Fibroblast of skin of scalp (primary cell): ENCODE measurements around the gene DNAJC3.
A peak's percentile ranks its signal among the peaks of the same experiment; 100 is the strongest.
"Not testable (repeated sequence)": the region's sequence is repeated elsewhere in the genome, so short reads cannot be mapped to it uniquely, and the experiment has no call there.

ENCODE experiments used
- DNase-seq: peaks from one replicate; pipeline ENCODE4 v3.0.0-alpha.2; 2013

DNAJC3 gene

GRCh38 chr13:95714142-95714832, 37.3 kb downstream of the DNAJC3 start:
- peak; percentile 20 for DNase-seq

DNA sequence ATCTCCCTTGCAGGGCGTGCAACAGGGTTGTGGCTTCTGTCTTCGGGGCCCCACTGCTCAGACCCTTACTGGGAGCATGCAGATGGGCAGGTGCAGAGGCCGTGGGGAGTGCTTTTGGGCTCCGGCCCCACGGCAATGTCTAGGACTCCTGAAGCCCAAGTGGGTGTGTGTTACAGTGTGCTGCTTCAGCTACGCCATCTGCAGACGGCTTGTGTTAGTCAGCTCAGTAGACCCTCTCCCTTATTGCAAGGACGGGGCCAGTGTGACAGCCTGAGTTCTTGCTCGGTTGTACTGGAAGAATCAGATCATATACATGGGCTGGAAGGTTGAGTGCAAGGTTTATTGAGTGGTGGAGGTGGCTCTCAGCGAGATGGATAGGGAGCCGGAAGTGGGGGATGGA, 39.3 kb downstream of the DNAJC3 start:
- DNase-seq: no peak

- no peak for DNase-seq
Observed at GRCh38 chr13:95722241-95722640, 45.3 kb downstream of the DNAJC3 start.

DNA sequence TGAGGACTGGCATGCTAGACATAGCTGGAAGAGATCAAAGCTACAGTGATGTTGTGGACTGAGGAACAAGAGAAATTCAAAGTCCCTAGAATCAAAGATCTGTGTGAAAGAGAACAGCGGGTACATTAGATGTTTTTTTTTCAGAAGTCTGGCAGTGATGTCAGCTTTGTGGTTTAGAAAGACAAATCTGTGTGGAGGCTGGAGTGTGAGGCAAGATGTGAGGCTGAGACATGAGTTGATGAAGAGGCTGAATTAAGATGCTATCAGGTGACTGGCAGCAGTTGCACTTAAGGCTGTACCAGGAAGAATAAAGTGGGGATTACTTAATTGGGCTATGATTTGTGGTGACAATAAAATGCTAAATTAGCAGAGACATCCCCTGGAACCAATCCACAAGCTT, 46.5 kb downstream of the DNAJC3 start:
- DNase-seq: no peak

DNA sequence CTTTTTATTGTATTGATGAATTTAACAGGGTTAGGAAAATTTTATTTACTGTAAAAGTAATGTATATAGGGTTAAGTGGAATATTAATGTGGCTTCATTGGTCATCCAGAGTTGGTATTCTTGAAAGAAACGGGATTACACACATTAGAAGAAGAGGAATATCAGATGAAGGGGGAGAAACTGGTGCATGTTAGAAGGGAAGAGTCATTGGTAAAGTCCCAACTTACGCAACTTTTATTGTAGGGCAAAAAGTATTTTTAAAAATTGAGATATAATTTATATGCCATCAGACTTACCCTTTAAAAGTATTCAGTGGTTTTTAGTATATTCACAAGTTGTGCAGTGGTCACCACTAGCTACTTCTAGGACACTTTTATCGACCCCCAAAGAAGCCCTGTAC, 47.3 kb downstream of the DNAJC3 start:
- no peak for DNase-seq

GRCh38 chr13:95726876-95727275, 49.9 kb downstream of the DNAJC3 start:
- no peak for DNase-seq

- no peak for DNase-seq
Observed at GRCh38 chr13:95728957-95729356, 52.0 kb downstream of the DNAJC3 start.

- DNase-seq: no peak
Observed at GRCh38 chr13:95734124-95734523, 57.2 kb downstream of the DNAJC3 start.

GRCh38 chr13:95740071-95740978, 63.4 kb downstream of the DNAJC3 start:
- not testable (repeated sequence) for DNase-seq

DNA sequence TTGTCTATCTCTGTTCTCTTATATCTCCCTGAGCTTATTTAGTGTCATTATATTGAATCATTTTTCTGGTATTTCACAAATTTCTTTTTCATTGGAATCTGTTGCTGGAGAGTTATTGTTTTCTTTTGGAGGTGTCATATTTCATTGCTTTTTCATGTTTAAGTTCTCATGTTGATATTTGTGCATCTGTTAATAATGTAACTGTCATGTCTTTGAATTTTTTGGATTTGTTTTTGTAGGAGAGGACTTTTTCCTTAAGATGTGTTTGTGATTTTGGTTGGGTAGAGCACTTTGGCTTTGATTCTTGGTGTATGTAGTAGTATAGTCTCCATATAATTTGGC, 64.0 kb downstream of the DNAJC3 start:
- DNase-seq: peak; percentile 26

DNA sequence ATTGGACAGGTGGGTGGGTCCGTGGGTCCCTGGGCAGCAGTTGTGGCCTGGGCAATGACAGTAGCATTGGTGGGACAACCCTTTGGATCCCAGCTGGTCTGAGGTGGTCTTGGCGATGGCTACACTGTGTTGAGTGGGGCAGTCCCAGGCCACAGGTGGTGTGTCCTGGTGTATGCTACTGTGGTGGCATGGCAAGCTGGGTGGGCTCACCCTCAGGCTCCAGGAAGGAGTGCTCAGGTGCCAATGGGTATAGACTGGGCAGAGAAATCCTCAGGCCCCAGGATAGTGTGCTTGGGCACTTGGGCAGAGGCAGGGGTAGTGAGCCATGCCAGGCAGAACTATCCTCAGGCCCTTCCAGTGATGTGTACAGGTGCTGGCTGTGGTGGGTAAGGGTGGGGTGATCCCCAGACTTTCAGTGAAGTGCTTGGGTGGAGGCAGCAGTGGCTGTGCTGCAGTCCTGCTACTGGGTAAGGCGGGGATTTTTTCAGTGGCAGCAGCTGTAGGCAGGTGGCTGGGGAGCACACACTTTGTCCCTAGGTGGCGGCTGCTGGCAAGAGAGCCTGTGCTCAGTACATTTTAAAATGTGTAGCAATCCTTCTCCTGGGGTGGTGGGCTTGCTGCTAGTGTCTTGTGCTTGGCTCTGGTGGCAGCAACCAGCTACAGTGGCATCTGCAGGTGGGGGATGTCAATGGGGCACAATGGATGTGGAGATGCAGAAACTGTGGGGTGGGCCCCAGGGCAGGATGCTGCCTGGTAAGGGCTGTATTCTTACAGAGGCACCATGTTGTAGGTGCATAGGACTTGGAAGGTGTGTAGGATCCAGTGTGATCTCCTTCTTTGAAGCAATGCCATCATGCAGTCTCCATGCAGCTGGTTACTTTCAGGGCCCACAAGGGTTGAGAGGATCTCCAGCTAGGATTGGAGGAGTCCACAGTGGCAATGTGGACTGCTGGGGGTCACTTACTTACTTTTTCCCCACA, 64.9 kb downstream of the DNAJC3 start:
- no peak for DNase-seq

DNA sequence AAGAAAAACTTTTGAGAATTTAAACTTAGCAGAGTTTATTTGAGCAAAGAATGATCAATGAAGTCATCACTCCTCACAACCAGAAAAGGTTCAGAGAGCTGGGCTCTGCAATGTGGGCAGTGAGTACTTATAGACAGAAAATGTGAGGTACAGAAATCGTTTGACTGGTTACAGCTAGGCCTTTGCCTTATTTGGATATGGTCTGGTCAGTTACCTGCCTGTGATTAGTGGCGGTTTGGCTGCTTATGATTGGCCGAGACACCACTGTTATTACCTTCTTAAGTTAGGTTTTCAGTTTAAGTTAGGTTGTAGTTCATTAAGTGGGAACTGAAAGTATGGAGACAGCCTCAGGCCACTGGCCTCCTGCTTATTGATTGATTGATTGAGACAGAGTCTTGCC, 66.3 kb downstream of the DNAJC3 start:
- DNase-seq: no peak

DNA sequence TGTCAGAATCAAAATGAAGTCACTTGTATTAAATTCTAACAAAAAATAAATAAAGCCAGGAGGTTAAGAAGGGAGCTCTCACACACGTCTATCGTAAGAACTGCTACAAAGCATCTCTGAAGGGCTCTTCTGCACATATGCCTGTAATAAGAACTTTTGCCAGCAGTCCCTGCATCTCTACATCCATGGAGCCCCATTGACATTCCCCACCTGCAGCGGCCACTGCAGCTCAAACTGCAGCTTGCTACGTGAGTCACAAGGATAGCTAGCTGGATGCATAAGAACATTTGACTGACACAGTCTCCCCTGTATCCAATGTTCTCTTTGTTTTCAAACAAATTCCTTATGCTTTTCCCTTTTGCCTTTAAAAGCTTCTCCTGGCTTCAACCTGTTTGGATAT, 68.3 kb downstream of the DNAJC3 start:
- no peak for DNase-seq

GRCh38 chr13:95745752-95746151, 68.8 kb downstream of the DNAJC3 start:
- DNase-seq: no peak

GRCh38 chr13:95749545-95749944, 72.6 kb downstream of the DNAJC3 start:
- no peak for DNase-seq

- no peak for DNase-seq
Observed at GRCh38 chr13:95752677-95753076, 75.7 kb downstream of the DNAJC3 start.

- no peak for DNase-seq
Observed at GRCh38 chr13:95754069-95754468, 77.1 kb downstream of the DNAJC3 start.

- DNase-seq: peak; percentile 19
Observed at GRCh38 chr13:95756072-95756471, 79.1 kb downstream of the DNAJC3 start.

DNA sequence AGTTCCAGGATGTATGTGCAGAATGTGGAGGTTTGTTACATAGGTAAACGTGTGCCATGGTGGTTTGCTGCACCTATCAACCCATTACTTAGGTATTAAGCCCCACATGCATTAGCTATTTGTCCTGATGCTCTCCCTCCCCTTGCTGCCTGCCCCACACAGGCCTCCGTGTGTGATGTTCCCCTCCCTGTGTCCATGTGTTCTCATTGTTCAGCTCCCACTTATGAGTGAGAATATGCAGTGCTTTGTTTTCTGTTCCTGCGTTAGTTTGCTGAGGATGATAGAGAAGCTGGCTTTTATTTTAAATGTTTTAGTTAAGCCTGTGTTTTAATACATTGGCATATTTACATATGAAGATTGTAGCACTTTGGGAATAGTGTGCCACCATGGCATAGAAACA, 85.7 kb downstream of the DNAJC3 start:
- not testable (repeated sequence) for DNase-seq

- DNase-seq: no peak
Observed at GRCh38 chr13:95763601-95764000, 86.7 kb downstream of the DNAJC3 start.

GRCh38 chr13:95771905-95772304, 95.0 kb downstream of the DNAJC3 start:
- no peak for DNase-seq

- DNase-seq: no peak
Observed at GRCh38 chr13:95779522-95779921, 102.6 kb downstream of the DNAJC3 start.

DNA sequence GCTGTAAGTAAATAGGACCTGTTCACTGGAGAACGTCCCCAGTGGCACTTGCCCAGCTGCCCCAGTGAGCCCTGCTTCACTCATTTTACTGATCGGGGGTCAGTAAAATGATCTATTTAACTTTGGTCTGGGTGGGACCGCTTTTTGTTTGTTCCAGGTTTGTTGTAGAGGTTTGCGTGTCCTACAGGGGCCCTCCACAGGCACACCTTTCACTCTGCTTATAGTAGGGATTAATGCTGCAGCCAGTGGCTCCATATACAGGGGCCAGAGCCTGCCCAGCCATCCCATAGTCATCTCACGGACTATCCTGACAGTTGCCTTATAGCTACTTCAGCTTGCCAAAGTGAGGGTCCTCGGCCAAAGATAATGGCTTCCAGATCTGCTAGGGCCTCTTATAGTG, 104.1 kb downstream of the DNAJC3 start:
- DNase-seq: no peak
